AG04449 (cell line): Measurements from ENCODE around the gene UQCC5.

Experiments used
- CTCF ChIA-PET: fragments of 350-600 bp; formaldehyde crosslinking; extraction: SDS; loops from one replicate; lab custom pipeline; 2021; ENCODE audit warnings: antibody characterized with exemption; lab: Yijun Ruan, JAX
- POLR2A ChIA-PET: fragments of 400-600, 350-600 bp; formaldehyde crosslinking; extraction: SDS; loops from one replicate; lab custom pipeline; 2020; ENCODE audit warnings: antibody characterized with exemption, inconsistent platforms; lab: Yijun Ruan, JAX
- DNase-seq: peaks from one replicate; pipeline ENCODE4 v3.0.0-alpha.2; 2010; ENCODE audit warnings: low read depth, low spot score
- H3K4me3 ChIP-seq: 2 replicates; pipeline ENCODE4 v1.5.1; 2011; ENCODE audit warnings: low read depth, mild to moderate bottlenecking, control low read depth, low read length
- TF ChIP-seq, protein P1 (sequence below): IDR thresholded peaks from one replicate; pipeline ENCODE4 v1.5.1; 2011; ENCODE audit warnings: mild to moderate bottlenecking, moderate library complexity, low read length, control low read depth, inconsistent platforms; ENCODE audit not compliant: insufficient read depth; ENCODE audit errors: missing control alignments

UQCC5 gene

DNA sequence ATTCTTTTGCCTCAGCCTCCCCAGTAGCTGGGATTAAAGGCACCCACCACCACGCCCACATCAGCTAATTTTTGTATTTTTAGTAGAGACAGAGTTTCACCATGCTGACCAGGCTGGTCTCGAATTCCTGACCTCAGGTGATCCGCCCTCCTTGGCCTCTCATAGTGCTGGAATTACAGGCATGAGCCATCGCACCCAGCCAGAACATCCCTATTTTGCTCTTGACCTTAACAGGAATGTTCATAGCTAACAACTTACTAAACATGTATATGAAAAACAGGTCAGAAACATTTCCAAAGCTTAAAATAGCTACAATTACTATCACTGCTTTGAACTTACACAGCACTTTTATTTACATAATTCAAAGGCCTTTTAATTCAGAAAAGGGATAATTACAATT is 33.7 kb downstream of the UQCC5 start:
- ChIA-PET CTCF (interaction anchor here (1.1 kb wide), 1 partner anchor 11 kb away, joined by 4 read pairs; no protein-coding TSS in a partner anchor), POLR2A (interaction anchor here (0.8 to 0.9 kb wide), 2 partner anchors 9 to 34 kb away, joined by 4 to 7 read pairs; partner anchors contain the start of gene UQCC5)
- TF ChIP-seq, protein P1, sequence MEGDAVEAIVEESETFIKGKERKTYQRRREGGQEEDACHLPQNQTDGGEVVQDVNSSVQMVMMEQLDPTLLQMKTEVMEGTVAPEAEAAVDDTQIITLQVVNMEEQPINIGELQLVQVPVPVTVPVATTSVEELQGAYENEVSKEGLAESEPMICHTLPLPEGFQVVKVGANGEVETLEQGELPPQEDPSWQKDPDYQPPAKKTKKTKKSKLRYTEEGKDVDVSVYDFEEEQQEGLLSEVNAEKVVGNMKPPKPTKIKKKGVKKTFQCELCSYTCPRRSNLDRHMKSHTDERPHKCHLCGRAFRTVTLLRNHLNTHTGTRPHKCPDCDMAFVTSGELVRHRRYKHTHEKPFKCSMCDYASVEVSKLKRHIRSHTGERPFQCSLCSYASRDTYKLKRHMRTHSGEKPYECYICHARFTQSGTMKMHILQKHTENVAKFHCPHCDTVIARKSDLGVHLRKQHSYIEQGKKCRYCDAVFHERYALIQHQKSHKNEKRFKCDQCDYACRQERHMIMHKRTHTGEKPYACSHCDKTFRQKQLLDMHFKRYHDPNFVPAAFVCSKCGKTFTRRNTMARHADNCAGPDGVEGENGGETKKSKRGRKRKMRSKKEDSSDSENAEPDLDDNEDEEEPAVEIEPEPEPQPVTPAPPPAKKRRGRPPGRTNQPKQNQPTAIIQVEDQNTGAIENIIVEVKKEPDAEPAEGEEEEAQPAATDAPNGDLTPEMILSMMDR: no peak
- H3K4me3 ChIP-seq: no peak overlapping the region
- DNase-seq: peak; percentile 40

DNA sequence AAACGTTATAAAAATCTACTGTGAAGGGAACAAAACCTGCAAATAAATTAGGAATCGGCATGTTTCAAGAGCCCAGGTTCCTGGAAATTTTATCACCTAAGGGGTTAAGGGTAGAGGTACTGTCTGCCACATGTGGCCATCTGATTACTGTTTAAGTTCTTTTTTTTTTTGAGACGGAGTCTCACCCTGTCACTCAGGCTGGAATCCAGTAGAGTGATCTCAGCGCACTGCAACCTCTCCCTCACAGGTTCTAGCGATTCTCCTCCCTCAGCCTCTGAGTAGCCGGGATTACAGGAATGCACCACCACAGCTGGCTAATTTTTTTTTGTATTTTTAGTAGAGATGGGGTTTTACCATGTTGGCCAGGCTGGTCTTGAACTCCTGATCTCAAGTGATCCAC is 35.8 kb downstream of the UQCC5 start:
- TF ChIP-seq, protein P1: no peak
- H3K4me3 ChIP-seq: no peak overlapping the region
- CTCF ChIA-PET: no interaction called here
- POLR2A ChIA-PET: no interaction called here
- DNase-seq: no peak

DNA sequence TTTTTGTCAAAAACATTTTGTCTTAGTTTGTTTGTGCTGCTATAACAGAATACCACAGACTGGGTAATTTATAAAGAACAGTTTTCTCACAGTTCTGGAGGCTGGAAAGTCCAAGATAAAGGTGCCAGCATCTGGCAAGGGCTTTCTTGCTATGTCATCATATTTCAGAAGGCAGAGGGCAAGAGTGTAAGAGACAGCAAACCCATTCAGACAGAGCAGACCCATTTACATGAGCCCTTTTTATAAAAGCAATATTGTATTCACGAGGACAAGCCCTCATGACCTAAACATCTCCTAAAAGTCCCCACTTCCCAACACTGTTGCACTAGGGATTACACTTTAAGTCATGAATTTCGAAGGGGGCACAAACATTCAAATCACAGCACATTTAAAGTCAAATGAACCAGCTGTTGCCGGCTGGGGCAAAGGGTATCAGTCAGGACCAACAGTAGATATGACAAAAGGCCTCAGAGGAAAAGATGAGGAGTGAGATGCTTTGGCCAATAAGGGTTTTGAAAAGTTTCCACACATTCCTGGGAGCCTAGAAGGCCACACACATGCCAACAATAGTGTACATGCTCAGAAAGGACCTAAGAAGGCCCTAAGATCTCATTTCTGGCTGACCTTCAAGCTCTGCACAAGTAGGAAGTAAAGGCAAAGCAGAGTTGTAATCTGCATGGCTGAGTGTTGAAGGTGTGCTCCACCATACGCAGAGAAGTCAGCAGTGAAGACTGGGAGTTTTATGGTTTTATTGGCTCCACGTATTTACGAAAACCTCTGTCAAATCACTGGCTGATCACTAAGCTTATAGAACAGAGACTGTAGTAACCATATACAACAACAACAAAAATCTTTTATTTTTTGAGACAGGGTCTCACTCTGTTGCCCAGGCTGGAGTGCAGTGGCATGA is 37.9 kb downstream of the UQCC5 start:
- DNase-seq: no peak

More for the DNA sequence above, 37.9 kb downstream of the UQCC5 start:
- no peak overlapping the region for H3K4me3 ChIP-seq
- POLR2A ChIA-PET: no interaction called here
- CTCF ChIA-PET: no interaction called here
- TF ChIP-seq, protein P1: no peak
